Smooth muscle cell (in vitro differentiated cells): ENCODE measurements around the gene ILF2. TPM values are rescaled to one million over a fixed set of nuclear protein-coding genes. Genes with fewer than 3 reads are reported as not detected.
A peak's percentile ranks its signal among the peaks of the same experiment; 100 is the strongest.
"Not testable (repeated sequence)": the region's sequence is repeated elsewhere in the genome, so short reads cannot be mapped to it uniquely, and the experiment has no call there.

Source experiments
- DNase-seq: peaks from one replicate; lab custom pipeline; 2025; ENCODE audit not compliant: unreplicated experiment; lab: John Stamatoyannopoulos, UW
- H2AFZ ChIP-seq: fragments of 200-600 bp; sonication (generic); 2 replicates; pipeline ENCODE4 v1.6.0; 2016; ENCODE audit warnings: antibody characterized with exemption, low read depth, mild to moderate bottlenecking
- H3F3A ChIP-seq: fragments of 200-600 bp; sonication (generic); 2 replicates; pipeline ENCODE4 v1.6.0; 2017; ENCODE audit warnings: antibody characterized with exemption, low read depth
- H3K27ac ChIP-seq: fragments of 200-600 bp; sonication (generic); 2 replicates; pipeline ENCODE4 v1.5.1; 2016; ENCODE audit warnings: low read depth, mild to moderate bottlenecking
- H3K27me3 ChIP-seq: fragments of 200-600 bp; sonication (generic); 2 replicates; pipeline ENCODE4 v1.6.1; 2016; ENCODE audit warnings: low read depth, mild to moderate bottlenecking
- H3K36me3 ChIP-seq: fragments of 200-600 bp; sonication (generic); 2 replicates; pipeline ENCODE4 v1.5.1; 2016; ENCODE audit warnings: low read depth
- H3K4me1 ChIP-seq: fragments of 200-600 bp; sonication (generic); 2 replicates; pipeline ENCODE4 v1.5.1; 2016; ENCODE audit warnings: low read depth
- H3K4me2 ChIP-seq: fragments of 200-600 bp; sonication (generic); 2 replicates; pipeline ENCODE4 v1.6.0; 2016; ENCODE audit warnings: mild to moderate bottlenecking
- H3K4me3 ChIP-seq: fragments of 200-600 bp; sonication (generic); 2 replicates; pipeline ENCODE4 v1.5.1; 2016; ENCODE audit warnings: mild to moderate bottlenecking
- H3K79me2 ChIP-seq: fragments of 200-600 bp; sonication (generic); 2 replicates; pipeline ENCODE4 v1.6.0; 2016; ENCODE audit warnings: low read depth, mild to moderate bottlenecking
- H3K9ac ChIP-seq: fragments of 200-600 bp; sonication (generic); 2 replicates; pipeline ENCODE4 v1.6.0; 2016; ENCODE audit warnings: low read depth
- H3K9me3 ChIP-seq: fragments of 200-600 bp; sonication (generic); replicated peaks from 2 replicates; pipeline ENCODE4 v1.5.1; 2016; ENCODE audit warnings: low read depth
- H4K20me1 ChIP-seq: fragments of 200-600 bp; sonication (generic); 2 replicates; pipeline ENCODE4 v1.6.0; 2016; ENCODE audit warnings: low read depth
- WGBS: methylation state at CpG from one replicate; pipeline ENCODE4 v1.1.7; 2016; ENCODE audit warnings: low lambda C conversion rate; 5-methylcytosine and 5-hydroxymethylcytosine counted together
- polyA plus RNA-seq: library from polyadenylated mRNA; unstranded; fragments of >200 nt; fragmentation: Nextera tagmentation; extraction: Ambion mirVana; gene quantifications from 2 replicates; pipeline ENCODE4 v1.2.1, GENCODE V29; 2016
- total RNA-seq: library from RNA; depleted of rRNA; stranded (reverse); fragments of >200 nt; gene quantifications from 2 replicates; pipeline ENCODE4 v1.2.3, GENCODE V29; 2014
- TF ChIP-seq, protein P1 (sequence below): fragments of 200-600 bp; sonication (generic); IDR thresholded peaks from 2 replicates; pipeline ENCODE4 v1.5.1; 2017; ENCODE audit warnings: borderline replicate concordance, mild to moderate bottlenecking, antibody characterized with exemption; ENCODE audit not compliant: insufficient read depth, poor library complexity, severe bottlenecking

ILF2 gene
- total and polyA plus RNA-seq, 2 experiments from 2014 or later: 201 to 241 TPM

DNA sequence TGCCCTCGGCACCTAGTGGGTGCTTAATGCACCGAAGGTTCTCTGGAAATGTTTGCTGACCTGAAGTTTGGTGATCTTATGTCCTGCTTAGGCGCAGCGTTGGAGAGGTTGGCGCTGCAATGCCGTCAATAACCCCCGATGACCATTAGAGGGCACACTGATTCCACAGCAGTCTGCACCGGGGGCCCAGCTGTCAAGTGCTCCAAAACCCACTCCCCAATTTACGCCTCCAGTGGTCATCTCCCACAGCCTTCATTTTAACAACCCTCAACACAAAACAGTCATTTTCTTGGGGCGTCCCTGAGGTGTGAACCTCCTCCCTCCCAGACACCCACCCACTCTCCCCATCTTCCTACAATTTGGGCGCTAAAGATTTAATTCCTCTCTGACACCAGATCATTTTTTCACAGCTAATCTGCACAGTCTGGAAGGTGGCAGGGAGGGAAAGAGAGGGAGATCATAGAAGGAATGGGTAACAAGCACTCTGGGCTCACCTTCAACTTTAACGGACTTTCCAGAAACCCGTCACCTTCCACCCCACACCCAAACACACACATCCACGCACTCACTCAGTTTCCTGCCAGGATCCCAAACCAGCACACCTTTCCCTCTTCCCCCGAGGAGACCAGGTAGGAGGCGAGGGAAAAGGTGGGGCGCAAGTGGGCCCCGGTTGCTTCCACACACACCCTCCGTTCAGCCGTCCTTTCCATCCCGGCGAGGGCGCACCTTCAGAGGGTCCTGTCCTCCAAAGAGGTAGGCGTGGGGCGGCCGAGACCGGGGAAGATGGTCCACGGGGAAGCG, 7.1 kb upstream of the ILF2 start:
- peaks cover 39% of the 10 kb centered on the region for H3K27me3 ChIP-seq
- H3F3A ChIP-seq: no peaks in the 10 kb centered on the region
- no peaks in the 10 kb centered on the region for H3K9me3 ChIP-seq
- peak; percentile 7 for DNase-seq
- H3K4me2 ChIP-seq: peak overlapping the region; percentile 93
- H3K36me3 ChIP-seq: no peaks in the 10 kb centered on the region
- peaks cover 17% of the 10 kb centered on the region for H3K4me1 ChIP-seq
- H2AFZ ChIP-seq: peak overlapping the region; percentile 85
- peak overlapping the region; percentile 52 for H3K4me3 ChIP-seq
- no peaks in the 10 kb centered on the region for H4K20me1 ChIP-seq
- TF ChIP-seq, protein P1, sequence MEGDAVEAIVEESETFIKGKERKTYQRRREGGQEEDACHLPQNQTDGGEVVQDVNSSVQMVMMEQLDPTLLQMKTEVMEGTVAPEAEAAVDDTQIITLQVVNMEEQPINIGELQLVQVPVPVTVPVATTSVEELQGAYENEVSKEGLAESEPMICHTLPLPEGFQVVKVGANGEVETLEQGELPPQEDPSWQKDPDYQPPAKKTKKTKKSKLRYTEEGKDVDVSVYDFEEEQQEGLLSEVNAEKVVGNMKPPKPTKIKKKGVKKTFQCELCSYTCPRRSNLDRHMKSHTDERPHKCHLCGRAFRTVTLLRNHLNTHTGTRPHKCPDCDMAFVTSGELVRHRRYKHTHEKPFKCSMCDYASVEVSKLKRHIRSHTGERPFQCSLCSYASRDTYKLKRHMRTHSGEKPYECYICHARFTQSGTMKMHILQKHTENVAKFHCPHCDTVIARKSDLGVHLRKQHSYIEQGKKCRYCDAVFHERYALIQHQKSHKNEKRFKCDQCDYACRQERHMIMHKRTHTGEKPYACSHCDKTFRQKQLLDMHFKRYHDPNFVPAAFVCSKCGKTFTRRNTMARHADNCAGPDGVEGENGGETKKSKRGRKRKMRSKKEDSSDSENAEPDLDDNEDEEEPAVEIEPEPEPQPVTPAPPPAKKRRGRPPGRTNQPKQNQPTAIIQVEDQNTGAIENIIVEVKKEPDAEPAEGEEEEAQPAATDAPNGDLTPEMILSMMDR: peak; percentile 78
- WGBS: 7% methylated on average over 29 of the region's 29 CpGs
- H3K79me2 ChIP-seq: no peaks in the 10 kb centered on the region
- H3K9ac ChIP-seq: no peak overlapping the region
- no peak overlapping the region for H3K27ac ChIP-seq

DNA sequence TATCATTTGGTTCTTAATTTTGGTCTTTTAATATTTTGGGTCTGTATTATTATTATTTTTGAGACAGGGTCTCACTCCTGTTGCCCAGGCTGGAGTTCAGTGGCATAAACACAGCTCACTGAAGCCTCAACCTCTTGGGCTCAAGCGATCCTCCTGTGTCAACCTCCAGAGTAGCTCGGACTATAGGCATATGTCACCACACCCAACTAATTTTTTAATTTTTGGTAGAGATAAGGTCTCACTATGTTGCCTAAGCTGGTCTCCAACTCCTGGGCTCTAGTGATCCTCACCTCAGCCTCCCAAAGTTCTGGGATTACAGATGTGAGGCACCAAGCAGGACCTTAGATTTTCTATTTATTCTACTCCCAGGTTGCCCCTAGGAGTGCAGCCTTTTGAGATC, 2.7 kb upstream of the ILF2 start:
- no peak overlapping the region for H3K9ac ChIP-seq

DNA sequence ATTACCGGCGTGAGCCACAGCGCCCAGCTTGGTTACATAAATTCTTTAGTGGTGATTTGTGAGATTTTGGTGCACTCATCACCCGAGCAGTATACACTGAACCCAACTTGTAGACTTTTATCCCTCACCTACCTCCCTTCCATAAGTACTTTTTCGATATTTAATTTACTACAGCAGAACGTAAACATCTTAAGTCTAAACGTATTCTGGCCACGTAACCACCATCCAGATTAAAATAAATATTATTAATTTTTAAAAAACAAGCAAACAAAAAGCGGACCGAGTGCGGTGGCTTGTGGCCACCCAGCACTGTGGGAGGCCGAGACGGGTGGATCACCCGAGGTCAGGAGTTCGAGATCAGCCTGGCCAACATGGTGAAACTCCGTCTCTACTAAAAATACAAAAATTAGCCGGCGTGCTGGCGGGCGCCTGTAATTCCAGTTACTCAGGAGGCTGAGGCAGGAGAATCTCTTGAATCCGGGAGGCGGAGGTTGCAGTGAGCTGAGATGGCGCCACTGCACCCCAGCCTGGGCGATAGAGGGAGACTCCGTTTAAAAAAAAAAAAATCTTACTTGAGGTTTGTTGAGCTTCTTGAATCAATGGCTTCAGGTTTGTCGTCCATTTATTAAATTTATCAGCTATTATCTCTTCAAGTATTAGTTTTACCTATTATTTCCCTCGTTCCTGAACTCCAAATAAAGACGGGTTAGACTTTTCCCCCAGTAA, 998 bp upstream of the ILF2 start:
- WGBS: 13% methylated on average over 28 of the region's 28 CpGs
- peak overlapping the region; percentile 30 for H3K9ac ChIP-seq
- H3K36me3 ChIP-seq: not testable (repeated sequence)

More for the DNA sequence above, 2.7 kb upstream of the ILF2 start:
- H2AFZ ChIP-seq: no peak overlapping the region
- peaks cover 8% of the 10 kb centered on the region for H4K20me1 ChIP-seq
- peaks cover 17% of the 10 kb centered on the region for H3K4me1 ChIP-seq
- 92% methylated on average over 2 of the region's 2 CpGs for WGBS
- H3K36me3 ChIP-seq: no peaks in the 10 kb centered on the region
- TF ChIP-seq, protein P1: no peak
- no peak for DNase-seq
- H3K4me3 ChIP-seq: no peak overlapping the region
- H3K27ac ChIP-seq: no peak overlapping the region
- no peaks in the 10 kb centered on the region for H3K9me3 ChIP-seq
- H3K79me2 ChIP-seq: peaks cover 22% of the 10 kb centered on the region
- H3K4me2 ChIP-seq: no peak overlapping the region
- peaks cover 8% of the 10 kb centered on the region for H3K27me3 ChIP-seq
- H3F3A ChIP-seq: no peaks in the 10 kb centered on the region

DNA sequence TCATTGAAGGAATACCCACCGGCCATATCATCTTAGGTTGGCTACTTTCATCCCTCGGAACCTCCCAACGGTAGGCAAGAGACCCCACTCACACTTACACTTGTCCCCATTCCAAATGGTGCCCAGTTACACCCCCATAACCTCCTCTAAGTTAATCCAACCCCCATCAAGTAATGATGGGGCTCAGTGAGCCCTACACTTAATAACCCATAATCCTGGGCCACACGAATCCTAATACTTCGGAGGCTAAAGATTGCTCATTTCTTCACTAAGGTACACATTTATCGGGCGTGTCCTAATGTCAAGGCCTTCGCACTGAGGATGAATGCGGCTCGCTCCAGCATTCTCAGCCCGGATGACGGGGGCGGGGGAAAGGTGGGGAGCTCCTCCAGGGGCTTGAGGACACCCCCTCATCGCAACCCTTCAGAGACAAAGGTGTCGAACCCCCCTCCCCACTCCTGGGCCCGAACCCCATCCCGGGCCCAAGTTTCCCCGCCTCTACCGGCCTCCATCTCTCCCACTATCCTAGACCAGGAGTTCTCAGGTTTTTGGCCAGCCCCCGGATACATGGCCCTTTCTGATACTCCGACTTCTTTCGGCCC, 435 bp downstream of the ILF2 start:
- H3K79me2 ChIP-seq: peaks cover 39% of the 10 kb centered on the region
- no peak overlapping the region for H2AFZ ChIP-seq
- TF ChIP-seq, protein P1: no peak

More for the DNA sequence above, 998 bp upstream of the ILF2 start:
- peaks cover 10% of the 10 kb centered on the region for H4K20me1 ChIP-seq
- H3K4me3 ChIP-seq: peak overlapping the region; percentile 62
- DNase-seq, H3K27me3 ChIP-seq, H3K9me3 ChIP-seq, H3F3A ChIP-seq: not testable (repeated sequence)
- H3K4me2 ChIP-seq: peak overlapping the region; percentile 69
- H3K27ac ChIP-seq: peak overlapping the region; percentile 80
- H3K4me1 ChIP-seq: peaks cover 10% of the 10 kb centered on the region
- peaks cover 38% of the 10 kb centered on the region for H3K79me2 ChIP-seq
- peak overlapping the region; percentile 87 for H2AFZ ChIP-seq

More for the DNA sequence above, 435 bp downstream of the ILF2 start:
- Histone ChIP-seq H3K27ac (peak overlapping the region; percentile 72), H3K9me3 (no peaks in the 10 kb centered on the region), H3K9ac (peak overlapping the region; percentile 94), H3K4me2 (peak overlapping the region; percentile 93), H4K20me1 (peaks cover 10% of the 10 kb centered on the region), H3K36me3 (peaks cover 4% of the 10 kb centered on the region), H3K4me3 (peak overlapping the region; percentile 75), H3F3A (peaks cover 8% of the 10 kb centered on the region), H3K27me3 (no peaks in the 10 kb centered on the region), H3K4me1 (peaks cover 10% of the 10 kb centered on the region)
- 6% methylated on average over 16 of the region's 22 CpGs for WGBS
- DNase-seq: no peak
